ENCODE results near the gene AMOTL1. TPM values are rescaled to one million over a fixed set of nuclear protein-coding genes. Genes with fewer than 3 reads are reported as not detected.
"Not testable (repeated sequence)": the region's sequence is repeated elsewhere in the genome, so short reads cannot be mapped to it uniquely, and the experiment has no call there.

The AMOTL1 gene
- polyA plus RNA-seq, 1 donor from 2014 or later: 10.7 TPM

DNA sequence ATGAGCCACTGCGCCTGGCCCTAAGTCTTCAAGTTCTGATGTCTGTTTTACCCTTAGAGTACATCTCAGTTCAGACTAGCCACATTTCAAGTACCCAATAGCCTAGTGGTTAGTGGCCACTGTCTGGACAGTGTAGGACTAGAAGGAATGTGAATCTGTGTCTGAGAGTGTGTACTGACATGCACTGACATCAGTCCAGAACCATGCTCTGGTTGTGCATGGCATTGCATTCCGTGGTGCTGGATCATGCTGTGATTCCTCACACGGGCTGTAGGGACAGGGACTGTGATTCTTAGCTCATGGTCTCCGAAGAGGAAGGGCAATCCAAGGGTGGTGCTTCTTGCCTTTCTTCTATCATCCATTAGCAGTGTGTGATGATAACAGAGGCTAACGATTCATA lies 41.1 kb downstream of the AMOTL1 start:
- peaks cover 9% of the 10 kb centered on the region for H3K36me3 ChIP-seq (ENCODE audit: insufficient read depth, low read length)

DNA sequence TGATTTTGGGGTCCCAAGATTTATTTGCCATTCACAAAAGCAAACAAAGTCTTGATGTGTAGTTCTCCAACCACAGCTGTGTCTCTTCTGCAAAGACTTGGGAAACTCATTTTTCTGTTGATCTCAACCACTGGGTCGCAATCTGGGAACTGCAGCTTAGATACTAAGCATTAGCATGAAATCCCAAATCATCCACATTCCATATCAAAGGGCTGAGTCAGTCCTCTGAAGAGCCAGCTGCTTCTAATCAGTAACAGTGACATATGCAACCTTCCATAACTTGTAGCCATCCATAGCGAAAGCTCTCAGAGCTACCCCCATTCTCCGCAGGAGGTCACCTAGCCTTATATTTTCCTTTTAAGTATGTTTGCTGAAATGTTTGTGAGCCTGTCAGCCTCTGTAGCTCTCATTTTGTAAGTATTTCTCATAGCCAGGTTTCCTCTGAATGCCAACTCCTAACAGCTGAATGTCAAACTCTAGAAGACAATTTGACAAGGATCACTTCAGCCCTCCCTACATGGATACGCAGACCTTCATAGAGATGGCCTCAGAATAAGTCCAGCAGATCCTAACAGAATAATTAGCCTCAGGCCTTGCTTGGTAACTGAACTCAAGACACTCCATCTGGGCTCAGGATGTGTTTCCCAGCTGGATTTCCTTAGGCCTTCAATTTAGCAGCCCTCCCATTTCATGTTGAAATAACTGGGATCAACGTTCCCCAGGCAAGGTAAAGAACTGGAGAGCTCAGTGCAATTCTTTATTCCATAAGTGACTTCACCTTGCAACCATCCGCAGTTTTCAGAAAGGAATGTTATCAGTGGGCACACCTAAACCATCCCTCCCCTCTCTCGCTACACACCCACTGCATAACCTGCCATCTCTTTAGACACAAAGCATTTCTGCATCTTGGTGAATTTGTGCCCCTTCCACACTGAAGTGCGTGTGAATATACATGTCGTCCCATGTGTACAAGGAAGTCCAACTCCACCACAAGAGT lies 44.9 kb downstream of the AMOTL1 start:
- H3K27ac ChIP-seq (ENCODE audit: low read length); H3K4me2 ChIP-seq (ENCODE audit: low read length); H3K9ac ChIP-seq (ENCODE audit: low read length); H2AFZ ChIP-seq (ENCODE audit: low read depth, low read length); H3K9me3 ChIP-seq (ENCODE audit: low read length); H3K9me2 ChIP-seq (ENCODE audit: insufficient read depth, low read length); H4K20me1 ChIP-seq (ENCODE audit: insufficient read depth); H3K79me2 ChIP-seq (replicated peaks; ENCODE audit: insufficient read depth, low read length); H3K27me3 ChIP-seq (ENCODE audit: insufficient read depth, low read depth, low read length); H3K36me3 ChIP-seq (ENCODE audit: insufficient read depth, low read length); H3F3A ChIP-seq (ENCODE audit: insufficient read depth, low read length, poor library complexity, severe bottlenecking); H3K4me3 ChIP-seq (ENCODE audit: low read length): not testable (repeated sequence)

More for the DNA sequence above, 41.1 kb downstream of the AMOTL1 start:
- H3K27me3 ChIP-seq (ENCODE audit: insufficient read depth, low read depth, low read length): no peaks in the 10 kb centered on the region
- H3K9ac ChIP-seq (ENCODE audit: low read length): no peak overlapping the region
- H2AFZ ChIP-seq (ENCODE audit: low read depth, low read length): no peak overlapping the region
- H3K9me3 ChIP-seq (ENCODE audit: low read length): no peaks in the 10 kb centered on the region
- no peaks in the 10 kb centered on the region for H3F3A ChIP-seq (ENCODE audit: insufficient read depth, low read length, poor library complexity, severe bottlenecking)
- H3K4me2 ChIP-seq (ENCODE audit: low read length): no peak overlapping the region
- H3K27ac ChIP-seq (ENCODE audit: low read length): no peak overlapping the region
- H3K9me2 ChIP-seq (ENCODE audit: insufficient read depth, low read length): no peaks in the 10 kb centered on the region
- TF ChIP-seq, protein P1, sequence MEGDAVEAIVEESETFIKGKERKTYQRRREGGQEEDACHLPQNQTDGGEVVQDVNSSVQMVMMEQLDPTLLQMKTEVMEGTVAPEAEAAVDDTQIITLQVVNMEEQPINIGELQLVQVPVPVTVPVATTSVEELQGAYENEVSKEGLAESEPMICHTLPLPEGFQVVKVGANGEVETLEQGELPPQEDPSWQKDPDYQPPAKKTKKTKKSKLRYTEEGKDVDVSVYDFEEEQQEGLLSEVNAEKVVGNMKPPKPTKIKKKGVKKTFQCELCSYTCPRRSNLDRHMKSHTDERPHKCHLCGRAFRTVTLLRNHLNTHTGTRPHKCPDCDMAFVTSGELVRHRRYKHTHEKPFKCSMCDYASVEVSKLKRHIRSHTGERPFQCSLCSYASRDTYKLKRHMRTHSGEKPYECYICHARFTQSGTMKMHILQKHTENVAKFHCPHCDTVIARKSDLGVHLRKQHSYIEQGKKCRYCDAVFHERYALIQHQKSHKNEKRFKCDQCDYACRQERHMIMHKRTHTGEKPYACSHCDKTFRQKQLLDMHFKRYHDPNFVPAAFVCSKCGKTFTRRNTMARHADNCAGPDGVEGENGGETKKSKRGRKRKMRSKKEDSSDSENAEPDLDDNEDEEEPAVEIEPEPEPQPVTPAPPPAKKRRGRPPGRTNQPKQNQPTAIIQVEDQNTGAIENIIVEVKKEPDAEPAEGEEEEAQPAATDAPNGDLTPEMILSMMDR (IDR thresholded peaks at IDR 0.05; ENCODE audit: poor library complexity, severe bottlenecking): no peak
- no peak for TF ChIP-seq RAD21 (conservative IDR thresholded peaks at IDR 0.05)
- TF ChIP-seq, protein P2, sequence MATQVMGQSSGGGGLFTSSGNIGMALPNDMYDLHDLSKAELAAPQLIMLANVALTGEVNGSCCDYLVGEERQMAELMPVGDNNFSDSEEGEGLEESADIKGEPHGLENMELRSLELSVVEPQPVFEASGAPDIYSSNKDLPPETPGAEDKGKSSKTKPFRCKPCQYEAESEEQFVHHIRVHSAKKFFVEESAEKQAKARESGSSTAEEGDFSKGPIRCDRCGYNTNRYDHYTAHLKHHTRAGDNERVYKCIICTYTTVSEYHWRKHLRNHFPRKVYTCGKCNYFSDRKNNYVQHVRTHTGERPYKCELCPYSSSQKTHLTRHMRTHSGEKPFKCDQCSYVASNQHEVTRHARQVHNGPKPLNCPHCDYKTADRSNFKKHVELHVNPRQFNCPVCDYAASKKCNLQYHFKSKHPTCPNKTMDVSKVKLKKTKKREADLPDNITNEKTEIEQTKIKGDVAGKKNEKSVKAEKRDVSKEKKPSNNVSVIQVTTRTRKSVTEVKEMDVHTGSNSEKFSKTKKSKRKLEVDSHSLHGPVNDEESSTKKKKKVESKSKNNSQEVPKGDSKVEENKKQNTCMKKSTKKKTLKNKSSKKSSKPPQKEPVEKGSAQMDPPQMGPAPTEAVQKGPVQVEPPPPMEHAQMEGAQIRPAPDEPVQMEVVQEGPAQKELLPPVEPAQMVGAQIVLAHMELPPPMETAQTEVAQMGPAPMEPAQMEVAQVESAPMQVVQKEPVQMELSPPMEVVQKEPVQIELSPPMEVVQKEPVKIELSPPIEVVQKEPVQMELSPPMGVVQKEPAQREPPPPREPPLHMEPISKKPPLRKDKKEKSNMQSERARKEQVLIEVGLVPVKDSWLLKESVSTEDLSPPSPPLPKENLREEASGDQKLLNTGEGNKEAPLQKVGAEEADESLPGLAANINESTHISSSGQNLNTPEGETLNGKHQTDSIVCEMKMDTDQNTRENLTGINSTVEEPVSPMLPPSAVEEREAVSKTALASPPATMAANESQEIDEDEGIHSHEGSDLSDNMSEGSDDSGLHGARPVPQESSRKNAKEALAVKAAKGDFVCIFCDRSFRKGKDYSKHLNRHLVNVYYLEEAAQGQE (IDR thresholded peaks at IDR 0.05; ENCODE audit: borderline replicate concordance): no peak
- no peak for TF ChIP-seq TAF1 (IDR thresholded peaks at IDR 0.05; ENCODE audit: low read depth)
- TF ChIP-seq POLR2AphosphoS5 (IDR thresholded peaks at IDR 0.05): no peak
- no peak for TF ChIP-seq MXI1 (conservative IDR thresholded peaks at IDR 0.05; ENCODE audit: poor library complexity, severe bottlenecking)
- no peak for TF ChIP-seq SMC3 (conservative IDR thresholded peaks at IDR 0.05; ENCODE audit: poor library complexity)
- TF ChIP-seq EZH2 (IDR thresholded peaks at IDR 0.05; ENCODE audit: borderline replicate concordance, insufficient read depth, low read length, poor library complexity, severe bottlenecking): no peak
- no peak for TF ChIP-seq EP300 (conservative IDR thresholded peaks at IDR 0.05; ENCODE audit: poor library complexity, severe bottlenecking)
- no peaks in the 10 kb centered on the region for H3K79me2 ChIP-seq (replicated peaks; ENCODE audit: insufficient read depth, low read length)
- no peaks in the 10 kb centered on the region for H4K20me1 ChIP-seq (ENCODE audit: insufficient read depth)
- H3K4me3 ChIP-seq (ENCODE audit: low read length): no peak overlapping the region
